PC-3 (cell line): ENCODE data around the gene SYPL1. TPM values are rescaled to one million over a fixed set of nuclear protein-coding genes. Genes with fewer than 3 reads are reported as not detected.

Experiments
- ATAC-seq: fragments of 200-7000 bp; cut with Tn5 transposase; 2 replicates; pipeline ENCODE4 v1.9.1; 2020; ENCODE audit warnings: mild to moderate bottlenecking, moderate library complexity
- BruUV-seq: library from RNA; stranded (reverse); fragments of 400-500 nt; replicated peaks from 2 replicates; lab custom pipeline; 2021; lab: Mats Ljungman, UMichigan
- CTCF ChIA-PET: fragments of 300-600 bp; sonication (Branson Sonifier 250); formaldehyde crosslinking; loops from one replicate; lab custom pipeline; 2022; ENCODE audit warnings: antibody characterized with exemption; lab: Charles Lee
- POLR2A ChIA-PET: fragments of 300-600 bp; sonication (Branson Sonifier 250); formaldehyde crosslinking; loops from one replicate; lab custom pipeline; 2022; ENCODE audit warnings: antibody characterized with exemption; ENCODE audit not compliant: unreplicated experiment; lab: Charles Lee
- DNase-seq: peaks from one replicate; pipeline ENCODE4 v3.0.0-alpha.2; 2015
- H2AFZ ChIP-seq: fragments of 300-600 bp; sonication (generic); 2 replicates; pipeline ENCODE4 v1.6.0; 2016; ENCODE audit warnings: antibody characterized with exemption, low read length
- H3F3A ChIP-seq: fragments of 300-600 bp; sonication (generic); one replicate; pipeline ENCODE4 v1.6.0; 2017; ENCODE audit warnings: antibody characterized with exemption, low read length, control low read depth, mild to moderate bottlenecking; ENCODE audit not compliant: unreplicated experiment
- H3K27ac ChIP-seq: fragments of 300-600 bp; sonication (generic); 2 replicates; pipeline ENCODE4 v1.5.1; 2016; ENCODE audit warnings: mild to moderate bottlenecking, low read length
- H3K27me3 ChIP-seq: fragments of 300-600 bp; sonication (generic); 2 replicates; pipeline ENCODE4 v1.6.1; 2016; ENCODE audit warnings: low read length, mixed read lengths
- H3K36me3 ChIP-seq: fragments of 300-600 bp; sonication (generic); 2 replicates; pipeline ENCODE4 v1.6.1; 2016; ENCODE audit warnings: low read depth, mixed run types, low read length, mixed read lengths
- H3K4me1 ChIP-seq: fragments of 300-600 bp; sonication (generic); 2 replicates; pipeline ENCODE4 v1.5.1; 2016; ENCODE audit warnings: low read length; ENCODE audit not compliant: insufficient read depth
- H3K4me2 ChIP-seq: fragments of 300-600 bp; sonication (generic); 2 replicates; pipeline ENCODE4 v1.6.0; 2016; ENCODE audit warnings: low read length
- H3K4me3 ChIP-seq: fragments of 300-600 bp; sonication (generic); 2 replicates; pipeline ENCODE4 v1.5.1; 2016; ENCODE audit warnings: mild to moderate bottlenecking, low read length, mixed read lengths
- H3K79me2 ChIP-seq: fragments of 300-600 bp; sonication (generic); 2 replicates; pipeline ENCODE4 v1.6.1; 2017; ENCODE audit warnings: low read length, mixed read lengths
- H3K9ac ChIP-seq: fragments of 300-600 bp; sonication (generic); 2 replicates; pipeline ENCODE4 v1.6.0; 2016; ENCODE audit warnings: mild to moderate bottlenecking, low read length
- H3K9me2 ChIP-seq: fragments of 300-600 bp; sonication (generic); replicated peaks from 2 replicates; pipeline ENCODE4 v1.6.1; 2016; ENCODE audit warnings: mixed run types, low read length, mixed read lengths
- H3K9me3 ChIP-seq: fragments of 300-600 bp; sonication (generic); 2 replicates; pipeline ENCODE4 v1.6.1; 2016; ENCODE audit warnings: low read length, mixed read lengths
- H4K20me1 ChIP-seq: fragments of 300-600 bp; sonication (generic); 2 replicates; pipeline ENCODE4 v1.6.1; 2016; ENCODE audit warnings: low read length, mixed read lengths
- CTCF ChIP-seq: fragments of 300-600 bp; sonication (generic); conservative IDR thresholded peaks from 2 replicates; pipeline ENCODE4 v1.5.1; 2017; ENCODE audit warnings: antibody characterized with exemption, low read depth, mild to moderate bottlenecking, low read length
- EZH2 ChIP-seq: fragments of 300-600 bp; sonication (generic); IDR thresholded peaks from one replicate; pipeline ENCODE4 v1.6.1; 2017; ENCODE audit warnings: antibody characterized with exemption, mild to moderate bottlenecking, low read length; ENCODE audit not compliant: unreplicated experiment
- EZH2phosphoT487 ChIP-seq: fragments of 300-600 bp; sonication (generic); IDR thresholded peaks from 2 replicates; pipeline ENCODE4 v1.6.1; 2018; ENCODE audit warnings: mild to moderate bottlenecking, antibody characterized with exemption, low read length, borderline replicate concordance
- intact Hi-C: fragments of 100-400 bp; cut with micrococcal nuclease; formaldehyde crosslinking; loops from 2 replicates; pipeline ENCODE4 v1.9.0; 2023
- total RNA-seq: library from RNA; depleted of rRNA; stranded (reverse); fragments of >200 nt; gene quantifications from 2 replicates; pipeline ENCODE4 v1.2.3, GENCODE V29; 2014

SYPL1 gene
- total RNA-seq, 1 experiment from 2014 or later, result 45.9 TPM

GRCh38 chr7:106056513-106057203, 55.5 kb downstream of the SYPL1 start:
- Histone ChIP-seq H2AFZ (peak overlapping the region; percentile 73), H3K36me3 (no peaks in the 10 kb centered on the region), H3K79me2 (no peaks in the 10 kb centered on the region), H4K20me1 (no peaks in the 10 kb centered on the region), H3K4me3 (no peak overlapping the region), H3F3A (no peaks in the 10 kb centered on the region), H3K27me3 (no peaks in the 10 kb centered on the region), H3K4me2 (peak overlapping the region; percentile 32), H3K27ac (no peak overlapping the region), H3K9ac (no peak overlapping the region), H3K4me1 (peaks cover 21% of the 10 kb centered on the region), H3K9me3 (no peaks in the 10 kb centered on the region), H3K9me2 (no peaks in the 10 kb centered on the region)
- BruUV-seq, result no TSS peak
- DNase-seq (peak; percentile 92), ATAC-seq (peak; percentile 95)
- intact Hi-C loops, result loop anchor here (1.0 to 10.0 kb wide), 3 partner anchors 97 to 408 kb away; no protein-coding TSS in a partner anchor
- ChIA-PET POLR2A (no interaction called here), CTCF (interaction anchor here (0.6 to 1.2 kb wide), 3 partner anchors 98 to 701 kb away, joined by 3 to 4 read pairs (median 3); no protein-coding TSS in a partner anchor)
- TF ChIP-seq CTCF, result peak; percentile 98
- TF ChIP-seq EZH2, result no peak
- no peak for TF ChIP-seq EZH2phosphoT487

DNA sequence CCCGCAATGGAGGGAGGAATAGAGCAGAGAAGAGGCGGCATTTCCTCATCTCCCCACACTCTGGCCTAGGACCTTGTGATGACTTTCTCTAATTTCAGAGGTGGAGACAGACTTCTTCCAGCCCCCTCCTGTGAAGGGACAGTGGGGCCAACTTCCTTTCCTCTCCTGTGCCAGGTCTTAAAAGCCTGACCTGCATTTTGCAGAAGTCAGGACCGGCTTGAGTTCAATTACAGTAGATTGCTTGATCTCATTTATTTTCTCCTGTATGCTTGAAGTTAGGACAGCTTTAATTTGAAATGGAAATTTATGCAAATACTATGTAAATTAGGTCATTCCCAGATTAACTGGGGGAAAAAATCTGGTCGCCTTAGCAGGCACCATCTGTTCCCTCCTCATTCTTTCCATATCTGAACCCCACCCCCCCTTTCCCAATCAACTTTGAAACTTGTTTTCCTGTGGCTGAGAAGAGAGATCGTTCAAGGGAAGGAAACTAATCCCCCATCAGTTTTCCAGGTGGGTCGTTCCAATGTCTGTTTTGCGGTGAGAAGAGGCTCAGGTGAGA, 57.1 kb downstream of the SYPL1 start:
- Histone ChIP-seq H3F3A (no peaks in the 10 kb centered on the region), H3K9me3 (no peaks in the 10 kb centered on the region), H3K4me2 (no peak overlapping the region), H4K20me1 (no peaks in the 10 kb centered on the region), H3K4me3 (no peak overlapping the region), H3K9me2 (no peaks in the 10 kb centered on the region), H3K27ac (no peak overlapping the region), H2AFZ (no peak overlapping the region), H3K79me2 (no peaks in the 10 kb centered on the region), H3K36me3 (no peaks in the 10 kb centered on the region), H3K4me1 (peaks cover 33% of the 10 kb centered on the region), H3K27me3 (no peaks in the 10 kb centered on the region), H3K9ac (no peak overlapping the region)
- TF ChIP-seq CTCF, result no peak
- TF ChIP-seq EZH2phosphoT487, result no peak
- TF ChIP-seq EZH2, result no peak
- CTCF ChIA-PET, result no interaction called here
- intact Hi-C loops, result loop anchor here (10.0 kb wide), 1 partner anchor 410 kb away; no protein-coding TSS in a partner anchor
- POLR2A ChIA-PET, result no interaction called here
- BruUV-seq, result no TSS peak
- DNase-seq (no peak), ATAC-seq (no peak)
